Activated CD8-positive, alpha-beta memory T cell treated with anti-CD3 and anti-CD28 coated beads for 36 hours (primary cell): Measurements from ENCODE around the gene FIGLA. TPM values are rescaled to one million over a fixed set of nuclear protein-coding genes. Genes with fewer than 3 reads are reported as not detected.
"Not testable (repeated sequence)": the region's sequence is repeated elsewhere in the genome, so short reads cannot be mapped to it uniquely, and the experiment has no call there.

ENCODE experiments used
- CTCF ChIA-PET: fragments of 350-600 bp; sonication (Branson Sonifier 250); formaldehyde crosslinking; loops from one replicate; lab custom pipeline; 2021; ENCODE audit warnings: antibody characterized with exemption; lab: Charles Lee
- POLR2A ChIA-PET: fragments of 350-600 bp; sonication (Branson Sonifier 250); formaldehyde crosslinking; loops from one replicate; lab custom pipeline; 2021; ENCODE audit warnings: antibody characterized with exemption; lab: Charles Lee
- total RNA-seq, 2 experiments: library from RNA; stranded (reverse); gene quantifications; one replicate each; pipeline ENCODE4 v1.2.3, GENCODE V29; 2021

FIGLA gene
- total RNA-seq, 2 experiments from 2014 or later: not detected

GRCh38 chr2:70816726-70817125 is 26.3 kb upstream of the FIGLA start:
- CTCF ChIA-PET: no interaction called here
- POLR2A ChIA-PET: no interaction called here

GRCh38 chr2:70808983-70809958 is 18.8 kb upstream of the FIGLA start:
- ChIA-PET POLR2A (no interaction called here), CTCF (no interaction called here)

- ChIA-PET CTCF (no interaction called here), POLR2A (no interaction called here)
These were observed 17.3 kb upstream of the FIGLA start for GRCh38 chr2:70807828-70808118.

GRCh38 chr2:70807102-70807827 is 16.8 kb upstream of the FIGLA start:
- CTCF ChIA-PET: no interaction called here
- POLR2A ChIA-PET: no interaction called here

GRCh38 chr2:70806620-70807019 is 16.2 kb upstream of the FIGLA start:
- ChIA-PET POLR2A (no interaction called here), CTCF (no interaction called here)

- ChIA-PET POLR2A (no interaction called here), CTCF (no interaction called here)
These were observed 15.6 kb upstream of the FIGLA start for GRCh38 chr2:70806013-70806412.

GRCh38 chr2:70801607-70802263 is 11.3 kb upstream of the FIGLA start:
- ChIA-PET CTCF (interaction anchor here (1.2 kb wide), 1 partner anchor 147 kb away, joined by 3 read pairs; no protein-coding TSS in a partner anchor), POLR2A (no interaction called here)

GRCh38 chr2:70799706-70800105 is 9.3 kb upstream of the FIGLA start:
- ChIA-PET POLR2A (no interaction called here), CTCF (no interaction called here)

GRCh38 chr2:70797996-70798395 is 7.6 kb upstream of the FIGLA start:
- CTCF ChIA-PET, POLR2A ChIA-PET: not testable (repeated sequence)

GRCh38 chr2:70797506-70797905 is 7.1 kb upstream of the FIGLA start:
- CTCF ChIA-PET: no interaction called here
- POLR2A ChIA-PET: no interaction called here

GRCh38 chr2:70796262-70796661 is 5.8 kb upstream of the FIGLA start:
- ChIA-PET CTCF (interaction anchor here (1.4 kb wide), 1 partner anchor 189 kb away, joined by 4 read pairs; no protein-coding TSS in a partner anchor), POLR2A (no interaction called here)

GRCh38 chr2:70795164-70795995 is 4.9 kb upstream of the FIGLA start:
- ChIA-PET POLR2A (no interaction called here), CTCF (interaction anchor here (1.4 kb wide), 1 partner anchor 190 kb away, joined by 4 read pairs; no protein-coding TSS in a partner anchor)

GRCh38 chr2:70793450-70793849 is 3.0 kb upstream of the FIGLA start:
- POLR2A ChIA-PET: no interaction called here
- CTCF ChIA-PET: no interaction called here

- POLR2A ChIA-PET: no interaction called here
- CTCF ChIA-PET: interaction anchor here (0.7 to 4.0 kb wide), 10 partner anchors 11 to 175 kb away, joined by 3 to 14 read pairs (median 4); no protein-coding TSS in a partner anchor
These were observed 923 bp downstream of the FIGLA start for GRCh38 chr2:70789304-70790135.

GRCh38 chr2:70785137-70785911 is 5.1 kb downstream of the FIGLA start:
- POLR2A ChIA-PET: no interaction called here
- CTCF ChIA-PET: interaction anchor here (0.6 to 1.4 kb wide), 6 partner anchors 16 to 163 kb away, joined by 3 to 4 read pairs (median 3); no protein-coding TSS in a partner anchor

- CTCF ChIA-PET: interaction anchor here (1.2 to 1.9 kb wide), 3 partner anchors 17 to 163 kb away, joined by 3 to 6 read pairs (median 4); partner anchors contain the start of gene ADD2
These were observed 6.1 kb downstream of the FIGLA start for GRCh38 chr2:70784320-70784719.

GRCh38 chr2:70779911-70780545 is 10.4 kb downstream of the FIGLA start:
- ChIA-PET POLR2A (interaction anchor here (0.7 kb wide), 1 partner anchor 71 kb away, joined by 3 read pairs; no protein-coding TSS in a partner anchor), CTCF (no interaction called here)

More at GRCh38 chr2:70784320-70784719, 6.1 kb downstream of the FIGLA start:
- POLR2A ChIA-PET: no interaction called here
